ENCODE results near the gene CLEC1A. TPM values are rescaled to one million over a fixed set of nuclear protein-coding genes. Genes with fewer than 3 reads are reported as not detected.

CLEC1A gene
- total RNA-seq (1 to 10 TPM; 1.2 to 6.6 (median 2.7) TPM), polyA plus RNA-seq (1 to 10 TPM; 4.3 to 4.8 TPM)
- long read RNA-seq, donor 1, partial matches to known transcripts: 0 of 3 reads
- long read RNA-seq, donor 1, other reads (novel, unspliced or antisense): 1 of 3 reads
- long read RNA-seq, donor 2, partial matches to known transcripts: 0 of 3 reads
- long read RNA-seq, donor 2, other reads (novel, unspliced or antisense): 1 of 3 reads
- long read RNA-seq, donor 3, partial matches to known transcripts: 0 of 1 reads
- long read RNA-seq, donor 3, other reads (novel, unspliced or antisense): 0 of 1 reads

DNA sequence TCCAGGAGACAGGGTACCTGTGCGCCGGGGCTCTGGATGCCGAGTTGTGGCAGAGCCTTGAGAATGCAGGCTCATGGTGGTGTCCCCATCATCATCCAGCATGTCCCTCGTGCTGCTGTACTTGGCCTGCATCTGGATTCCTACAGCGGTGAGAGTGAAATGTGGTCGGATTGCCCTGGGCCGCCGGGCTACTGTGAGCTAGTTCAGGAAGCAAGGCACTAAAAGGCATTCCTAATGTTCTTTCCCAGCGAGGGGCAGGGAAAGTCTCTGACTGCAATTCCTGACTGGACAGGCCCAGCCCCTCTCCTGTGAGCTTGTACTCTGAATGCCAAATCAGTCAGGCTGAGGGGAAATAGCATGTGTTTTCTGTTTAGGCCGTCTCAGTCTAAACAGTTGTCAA lies at the start of gene CLEC1A:
CLEC1A (minus strand) TSS at position 195 of the 400 bp plus-strand sequence; CDS start at position 132, 63 bp downstream.
- TF ChIP-seq CTCF (IDR thresholded peaks at IDR 0.05): no peak
- ATAC-seq: peak; percentile 62 to 92 (median 85)
- peak; percentile 25 to 56 for DNase-seq
- WGBS, 2 donors: 34 to 36% methylated on average over 10 of the region's 10 CpGs
- peak within 1 kb of the TSS; percentile 49 to 85 (median 72) for H3K27ac ChIP-seq
- peaks cover 0 to 50% (median 28%) of the 10 kb centered on the region in 9 donors for H3K4me1 ChIP-seq
- H3K27me3 ChIP-seq: no peaks in the 10 kb centered on the region
- H3K36me3 ChIP-seq: no peaks in the 10 kb centered on the region
- H3K4me3 ChIP-seq: peak within 1 kb of the TSS in 9 of 10 donors; percentile 17 to 55 (median 40)
- peaks cover 0 to 5% (median 0%) of the 10 kb centered on the region in 11 donors for H3K9me3 ChIP-seq
- intact Hi-C loops (cut with DNase I): loop anchor here in 1 of 10 donors (2.0 kb wide), 1 partner anchor 30 kb away; no protein-coding TSS in a partner anchor

DNA sequence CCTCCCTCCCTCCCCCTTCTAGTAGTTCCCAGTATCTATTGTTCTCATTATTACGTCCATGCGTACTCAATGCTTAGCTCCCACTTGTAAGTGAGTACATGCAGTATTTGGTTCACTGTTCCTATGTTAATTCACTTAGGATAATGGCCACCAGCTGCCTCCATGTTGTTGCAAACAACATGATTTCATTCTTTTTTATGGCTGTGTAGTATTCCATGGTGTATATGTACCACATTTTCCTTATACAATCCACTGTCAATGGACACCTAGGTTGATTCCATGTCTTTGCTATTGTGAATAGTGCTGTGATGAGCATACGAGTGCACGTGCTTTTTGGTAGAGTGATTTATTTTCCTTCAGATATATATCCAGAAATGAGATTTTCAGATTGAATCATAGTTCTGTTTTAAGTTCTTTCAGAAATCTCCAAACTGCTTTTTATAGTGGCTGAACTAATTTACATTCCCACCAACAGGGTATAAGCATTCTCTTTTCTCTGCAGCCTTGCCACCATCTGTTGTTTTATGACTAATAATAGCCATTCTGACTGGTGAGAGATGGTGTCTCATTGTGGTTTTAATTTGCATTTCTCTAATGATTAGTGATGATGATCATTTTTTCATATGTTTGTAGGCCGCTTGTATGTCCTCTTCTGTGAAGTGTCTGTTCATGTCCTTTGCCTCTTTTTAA lies 49.1 kb upstream of the CLEC1A start:
- no peak overlapping the region for H3K4me3 ChIP-seq
- no peak overlapping the region for H3K27ac ChIP-seq
- no peak for TF ChIP-seq CTCF (IDR thresholded peaks at IDR 0.05)
- peaks cover 0 to 3% (median 0%) of the 10 kb centered on the region in 11 donors for H3K9me3 ChIP-seq
- H3K36me3 ChIP-seq: no peaks in the 10 kb centered on the region
- no peak for ATAC-seq
- no peak for DNase-seq
- no peaks in the 10 kb centered on the region for H3K27me3 ChIP-seq
- 91 to 92% methylated on average over 5 of the region's 5 CpGs for WGBS, 2 donors
- intact Hi-C loops (cut with DNase I): loop anchor here in 1 of 10 donors (10.0 kb wide), 1 partner anchor 403 kb away; no protein-coding TSS in a partner anchor
- H3K4me1 ChIP-seq: peaks cover 0 to 16% (median 6%) of the 10 kb centered on the region in 9 donors

GRCh38 chr12:10142976-10143589 lies 44.3 kb upstream of the CLEC1A start:
- ATAC-seq (peak in 4 of 8 donors; percentile 59 to 96 (median 80)), DNase-seq (no peak)
- Histone ChIP-seq H3K27ac (peak overlapping the region in 5 of 10 donors; percentile 9 to 67 (median 42)), H3K4me3 (no peak overlapping the region), H3K4me1 (peaks cover 0 to 19% (median 9%) of the 10 kb centered on the region in 9 donors), H3K27me3 (no peaks in the 10 kb centered on the region), H3K36me3 (no peaks in the 10 kb centered on the region), H3K9me3 (peaks cover 0 to 3% (median 0%) of the 10 kb centered on the region in 11 donors)
- 0 to 10% methylated on average over 1 of the region's 1 CpG for WGBS, 2 donors
- intact Hi-C loops (cut with DNase I): loop anchor here in 4 of 10 donors (5.0 to 10.0 kb wide), 3 partner anchors 111 to 398 kb away; partner anchors contain the start of gene CLEC9A (in 2 of the 4)
- TF ChIP-seq CTCF (IDR thresholded peaks at IDR 0.05): no peak

DNA sequence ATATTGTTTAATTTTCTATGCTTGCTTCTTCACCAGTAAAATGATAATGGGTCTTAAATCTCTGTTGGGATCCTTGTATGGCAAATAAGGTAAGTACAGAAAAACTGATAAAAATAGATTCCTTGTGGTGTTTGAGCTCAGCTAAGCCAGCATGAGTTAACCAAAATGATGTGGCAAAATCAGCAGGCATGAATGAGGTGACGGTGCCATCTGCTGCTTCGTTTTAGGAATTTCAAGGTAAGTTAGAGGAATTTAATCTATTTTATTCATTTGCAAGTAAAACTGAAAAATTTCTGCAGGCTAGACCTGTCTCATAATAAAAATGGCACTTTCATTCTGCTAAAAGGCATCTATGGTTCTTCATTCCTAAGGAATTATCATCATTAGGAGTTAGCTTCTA lies 41.2 kb upstream of the CLEC1A start:
- Histone ChIP-seq H3K4me1 (peaks cover 0 to 19% (median 9%) of the 10 kb centered on the region in 9 donors), H3K27me3 (no peaks in the 10 kb centered on the region), H3K36me3 (no peaks in the 10 kb centered on the region), H3K4me3 (no peak overlapping the region), H3K9me3 (no peaks in the 10 kb centered on the region), H3K27ac (no peak overlapping the region)
- intact Hi-C loops (cut with DNase I): loop anchor here in 6 of 10 donors (1.0 to 10.0 kb wide), 5 partner anchors 106 to 395 kb away; partner anchors contain the start of gene CLEC9A (in 2 of the 6)
- peak; percentile 32 to 81 (median 63) for TF ChIP-seq CTCF (IDR thresholded peaks at IDR 0.05)
- DNase-seq (peak in 1 of 2 donors; percentile 43), ATAC-seq (peak in 6 of 8 donors; percentile 34 to 70 (median 56))
- WGBS, 2 donors: 20 to 28% methylated on average over 2 of the region's 2 CpGs

Measured in heart right ventricle (tissue), 16 donors.